HG03095 (cell line): ENCODE measurements around the gene PLA2G15.

Experiments
- ATAC-seq: cut with Tn5 transposase; IDR thresholded peaks from one replicate; pipeline ENCODE4 v1.9.1; 2021; ENCODE audit warnings: moderate library complexity; ENCODE audit not compliant: unreplicated experiment

Gene PLA2G15

DNA sequence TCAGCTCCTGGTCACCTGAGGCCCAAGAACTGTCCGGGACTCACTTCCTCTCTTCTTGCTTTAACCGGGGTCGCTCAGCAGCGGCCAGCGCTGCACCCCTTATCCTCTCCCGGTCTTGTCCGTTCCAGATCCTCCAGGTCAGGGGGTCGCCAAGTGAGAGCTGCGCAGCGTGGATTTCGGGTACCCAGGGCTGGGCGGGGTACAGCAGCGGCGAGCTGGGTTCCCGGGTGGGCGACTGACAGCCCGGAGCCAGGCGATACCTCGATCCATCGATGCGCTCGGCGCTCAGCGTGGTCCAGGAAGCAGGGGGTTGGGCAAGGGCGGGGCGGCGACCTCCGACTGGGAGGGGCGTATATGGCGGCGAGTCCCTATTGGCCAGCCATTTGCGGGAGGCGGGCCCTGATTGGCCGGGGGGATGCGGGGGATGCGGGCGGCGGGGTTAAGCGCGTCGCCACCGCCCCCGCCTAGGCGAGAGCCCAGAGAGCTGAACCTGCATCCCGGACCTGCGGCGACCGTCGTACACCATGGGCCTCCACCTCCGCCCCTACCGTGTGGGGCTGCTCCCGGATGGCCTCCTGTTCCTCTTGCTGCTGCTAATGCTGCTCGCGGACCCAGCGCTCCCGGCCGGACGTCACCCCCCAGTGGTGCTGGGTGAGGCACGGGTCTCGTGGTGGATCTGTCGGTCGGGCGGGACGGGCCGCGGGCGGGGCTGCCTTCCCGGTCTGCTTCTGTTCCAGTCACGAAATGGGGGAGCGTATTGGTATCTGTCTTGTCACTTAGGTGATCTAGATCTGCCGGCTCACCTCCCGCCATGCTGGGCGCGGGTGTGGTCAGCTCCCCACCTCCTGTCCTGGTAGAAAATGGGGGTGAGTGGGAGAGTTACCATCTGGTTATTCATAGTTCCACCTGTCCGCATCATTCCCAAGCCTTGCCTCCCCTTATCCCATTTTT, at the start of gene PLA2G15:
PLA2G15 (plus strand) TSS at position 471 of the 951 bp plus-strand sequence; CDS start at position 525, 54 bp downstream.
- peak; percentile 86 for ATAC-seq

DNA sequence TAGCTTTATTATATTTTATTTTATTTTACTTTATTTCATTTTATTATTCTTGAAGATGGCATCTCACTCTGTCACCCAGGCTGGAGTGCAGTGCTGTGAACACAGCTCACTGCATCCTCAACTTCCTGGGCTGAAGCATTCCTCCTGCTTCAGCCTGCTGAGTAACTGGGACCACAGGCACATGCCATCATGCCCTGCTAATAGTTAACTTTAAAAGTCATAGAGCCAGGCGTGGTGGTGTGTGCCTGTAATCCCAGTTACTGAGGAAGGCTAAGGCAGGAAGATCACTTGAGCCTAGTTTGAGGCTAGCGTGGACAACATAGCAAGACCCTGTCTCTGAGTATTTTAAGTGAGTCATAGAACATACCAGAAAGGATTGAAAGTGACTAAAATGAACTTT, 47.9 kb upstream of the PLA2G15 start:
- ATAC-seq, result no peak

- ATAC-seq, result no peak
These were observed 44.9 kb upstream of the PLA2G15 start for GRCh38 chr16:68200088-68200783.

DNA sequence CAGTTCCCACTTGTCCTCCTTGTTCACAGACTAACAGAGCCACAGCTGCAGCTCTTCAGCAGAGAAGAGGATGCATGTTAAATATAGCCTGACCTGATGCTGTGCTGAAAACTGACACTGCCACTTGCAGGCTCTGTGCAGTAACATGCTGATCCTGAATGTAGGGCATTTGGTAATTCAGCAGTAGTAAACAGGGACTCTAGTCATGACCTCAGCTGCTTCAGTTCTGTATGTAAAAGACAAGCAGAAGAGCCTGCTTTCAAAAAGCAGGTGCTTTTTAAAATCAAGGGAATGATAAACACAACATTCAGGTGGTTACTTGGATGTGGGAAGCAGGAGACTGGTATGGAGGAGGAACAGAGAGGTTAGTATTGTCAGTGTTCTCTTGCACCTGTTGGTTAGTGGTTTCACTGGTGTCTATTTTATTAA, 43.1 kb upstream of the PLA2G15 start:
- no peak for ATAC-seq

DNA sequence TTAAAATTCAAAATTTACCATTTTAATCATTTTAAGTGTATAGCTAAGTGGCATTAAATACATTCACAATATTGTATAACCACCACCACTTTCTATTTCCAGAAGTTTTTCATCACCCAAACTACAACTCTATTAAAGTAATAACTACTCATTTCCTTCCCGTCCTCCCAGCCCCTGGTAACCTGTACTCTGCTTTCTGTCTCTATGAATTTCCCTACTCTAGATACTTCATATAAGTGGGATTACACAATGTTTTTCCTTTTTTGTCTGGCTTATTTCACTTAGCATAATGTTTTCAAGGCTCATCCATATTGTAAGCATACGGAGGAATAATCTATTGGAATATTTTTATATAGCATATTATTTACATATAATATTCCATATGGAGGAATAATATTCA, 38.9 kb upstream of the PLA2G15 start:
- no peak for ATAC-seq

GRCh38 chr16:68214726-68215125, 30.4 kb upstream of the PLA2G15 start:
- no peak for ATAC-seq

- no peak for ATAC-seq
These were observed 29.9 kb upstream of the PLA2G15 start for GRCh38 chr16:68215302-68215701.

GRCh38 chr16:68216240-68216639, 28.9 kb upstream of the PLA2G15 start:
- ATAC-seq, result no peak

GRCh38 chr16:68217506-68217905, 27.7 kb upstream of the PLA2G15 start:
- no peak for ATAC-seq

DNA sequence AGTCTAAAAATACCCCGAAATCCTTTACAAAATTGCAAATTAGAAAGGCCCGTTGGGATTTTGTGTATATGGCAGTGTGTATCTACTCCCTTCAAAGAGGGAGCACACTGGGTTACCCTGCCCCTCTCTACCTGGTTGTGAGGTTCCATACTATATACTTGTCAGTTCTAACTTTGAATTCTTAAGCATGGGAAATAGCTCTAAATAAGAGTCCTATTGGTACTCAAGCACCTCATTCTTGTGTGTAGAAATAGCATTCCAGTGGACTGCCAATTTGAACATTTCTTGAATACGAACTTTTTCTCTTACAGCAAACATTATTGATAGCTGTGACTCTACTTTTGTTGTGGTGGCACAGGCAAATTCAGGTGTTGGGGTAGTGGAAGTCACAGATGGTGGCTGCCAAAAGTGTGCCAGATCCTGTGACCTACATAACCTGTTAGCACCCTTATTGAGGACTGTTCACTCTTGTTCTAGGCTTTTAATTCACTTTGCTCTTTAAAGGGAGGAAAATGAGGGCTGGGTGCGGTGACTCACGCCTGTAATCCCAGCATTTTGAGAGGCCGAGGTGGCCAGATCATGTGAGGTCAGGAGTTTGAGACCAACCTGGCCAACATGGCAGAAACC, 25.3 kb upstream of the PLA2G15 start:
- no peak for ATAC-seq

GRCh38 chr16:68223072-68223471, 22.1 kb upstream of the PLA2G15 start:
- no peak for ATAC-seq

DNA sequence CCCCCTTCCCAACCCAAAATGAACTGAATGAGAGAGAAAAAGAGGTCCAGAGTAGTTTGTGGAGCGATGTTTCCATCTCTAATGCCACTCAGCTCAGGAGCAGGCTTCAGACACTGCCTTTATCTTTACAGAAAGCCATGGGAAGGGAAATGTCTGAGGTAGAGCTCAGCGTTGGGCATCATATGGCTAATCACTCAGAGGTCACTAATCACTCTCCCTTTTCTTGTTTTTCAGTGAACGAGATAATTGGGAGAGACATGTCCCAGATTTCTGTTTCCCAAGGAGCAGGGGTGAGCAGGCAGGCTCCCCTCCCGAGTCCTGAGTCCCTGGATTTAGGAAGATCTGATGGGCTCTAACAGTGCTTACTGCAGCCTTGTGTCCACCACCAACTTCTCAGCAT, 19.1 kb upstream of the PLA2G15 start:
- ATAC-seq, result no peak

DNA sequence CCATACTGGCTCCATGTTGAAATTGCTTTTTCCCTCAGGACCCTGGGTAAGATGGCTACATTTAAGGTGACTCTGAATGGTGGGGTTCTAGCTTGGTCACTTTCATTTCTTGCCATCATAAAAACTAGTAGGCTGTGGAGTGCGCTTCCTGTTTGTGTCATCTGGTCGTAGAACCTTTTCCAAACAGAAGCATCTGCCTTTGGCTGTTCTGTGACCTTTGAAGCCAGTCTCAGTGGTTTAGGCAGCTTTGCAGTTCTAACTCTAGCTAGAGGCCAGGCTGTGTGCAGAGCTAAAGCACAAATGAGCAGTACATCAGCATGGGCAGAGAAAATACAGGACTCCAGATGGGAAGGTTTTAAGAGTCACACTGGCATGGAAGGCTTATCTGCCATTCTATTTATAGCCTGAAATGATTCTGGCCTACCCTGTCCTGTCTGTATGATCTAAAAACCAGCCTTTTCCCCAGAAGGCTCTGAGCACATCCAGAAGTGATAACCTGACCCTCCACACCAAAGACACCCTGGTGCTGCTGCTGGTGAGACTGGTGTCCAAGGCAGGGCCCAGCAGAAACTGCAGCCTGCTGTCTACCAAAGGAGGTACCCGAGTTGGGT, 17.9 kb upstream of the PLA2G15 start:
- ATAC-seq, result no peak

GRCh38 chr16:68227850-68228553, 17.2 kb upstream of the PLA2G15 start:
- no peak for ATAC-seq

GRCh38 chr16:68228652-68229051, 16.5 kb upstream of the PLA2G15 start:
- ATAC-seq, result no peak

GRCh38 chr16:68229431-68230175, 15.6 kb upstream of the PLA2G15 start:
- ATAC-seq, result no peak

DNA sequence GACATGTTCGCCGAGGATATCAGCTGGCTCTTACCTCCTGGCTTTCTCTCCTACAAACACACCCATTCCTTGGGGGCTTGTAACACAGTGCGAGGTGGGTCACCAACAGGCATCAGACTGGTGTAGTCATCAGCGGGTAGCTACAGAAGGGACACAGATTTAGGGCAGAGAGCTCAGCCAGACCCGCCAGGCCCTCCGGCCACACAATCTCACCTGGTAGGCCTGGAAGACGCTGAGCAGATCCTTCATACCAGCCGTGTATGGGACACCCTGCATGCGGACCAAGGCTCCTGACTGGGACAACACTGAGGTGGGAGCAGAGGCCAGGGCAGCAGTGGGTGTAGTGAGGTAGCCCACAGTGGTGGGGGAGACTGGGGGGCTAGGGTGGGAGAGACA, 15.0 kb upstream of the PLA2G15 start:
- no peak for ATAC-seq

DNA sequence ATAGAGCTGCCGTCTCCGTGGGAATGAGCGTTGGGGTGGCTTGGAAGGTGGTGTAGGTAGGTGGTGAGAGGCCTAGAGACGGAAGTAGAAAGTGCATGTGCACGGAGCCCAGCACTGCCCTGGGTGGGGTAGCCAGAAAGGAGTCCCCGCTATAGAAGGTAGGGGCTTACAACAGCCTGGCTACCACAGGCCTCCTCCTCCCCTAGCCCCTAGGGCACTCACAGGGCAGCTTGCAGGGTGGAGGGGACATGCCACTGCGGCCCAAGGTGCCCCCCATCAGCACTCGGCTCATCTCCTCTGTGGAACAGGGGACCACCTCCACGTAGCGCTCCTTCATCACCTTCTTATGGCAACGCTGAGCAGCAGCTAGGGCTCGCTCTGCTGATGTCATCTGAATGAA, 14.2 kb upstream of the PLA2G15 start:
- no peak for ATAC-seq

DNA sequence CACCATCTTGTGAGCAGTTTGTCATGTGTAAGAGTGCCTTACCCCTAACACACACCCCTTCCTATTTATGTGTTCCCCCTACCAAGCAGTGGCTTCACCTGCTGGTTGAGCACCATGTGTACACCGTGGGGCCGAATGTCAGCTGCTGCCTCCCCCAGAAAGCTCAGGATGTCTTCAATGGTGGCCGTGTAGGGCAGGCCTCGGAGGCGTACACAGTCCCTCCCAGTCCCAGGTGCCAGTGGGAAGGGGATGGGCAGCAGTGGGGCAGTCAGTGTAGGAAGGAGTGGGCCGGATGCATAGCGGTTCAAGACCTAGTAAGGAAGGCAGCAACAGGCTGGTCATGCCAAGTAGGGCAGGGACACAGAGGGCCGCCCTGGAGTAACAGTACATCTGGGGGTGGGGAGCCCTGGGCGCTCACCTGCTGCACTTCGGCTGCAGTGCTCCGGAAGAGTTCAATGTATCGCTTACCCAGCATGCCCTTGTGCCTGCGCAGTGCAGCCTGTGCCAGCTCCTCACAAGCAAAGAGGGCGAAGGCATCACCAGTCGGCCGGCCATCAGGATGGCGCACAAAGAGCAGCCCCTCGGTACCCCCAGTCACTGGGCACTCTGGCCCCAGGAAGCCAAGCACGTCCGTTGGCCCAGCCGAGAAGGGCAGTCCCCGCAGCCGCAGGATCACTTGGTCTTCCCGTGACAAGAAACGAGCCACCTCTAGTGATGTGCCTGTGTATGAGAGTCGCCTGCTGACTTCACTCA, 13.6 kb upstream of the PLA2G15 start:
- ATAC-seq, result no peak
